Stimulated activated CD8-positive, alpha-beta memory T cell treated with anti-CD3 and anti-CD28 coated beads, Interleukin-4, amount 100 ng/mL, for 4 hours (primary cell): ENCODE measurements around the gene MARVELD3.

Experiments
- DNase-seq, 2 donors: peaks; one replicate each; pipeline ENCODE4 v3.0.0-alpha.2; 2020; ENCODE audit warnings: low read depth in 2 of 2, low spot score in 1 of 2

Gene MARVELD3

DNA sequence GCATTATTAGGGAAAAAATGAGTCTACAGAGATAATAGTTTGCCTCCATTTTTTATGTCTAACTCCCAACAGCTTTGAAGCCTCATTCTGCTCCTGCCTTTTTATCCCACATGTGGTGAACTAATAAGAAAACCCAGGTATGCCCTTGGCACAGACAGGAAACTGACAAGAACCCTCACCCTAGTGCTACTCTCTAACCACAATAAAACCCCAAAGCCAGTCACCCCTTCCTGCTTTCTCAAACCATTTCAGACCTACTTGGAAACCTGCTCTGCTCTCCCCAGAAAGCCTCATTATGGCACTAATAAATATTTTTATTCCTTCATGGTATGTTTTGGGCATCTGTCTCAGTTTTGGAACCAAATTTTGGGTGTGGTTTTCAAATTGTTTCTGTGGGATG is 3.9 kb upstream of the MARVELD3 start:
- DNase-seq = no peak

- DNase-seq = no peak
Observed at GRCh38 chr16:71623597-71623996, 2.4 kb upstream of the MARVELD3 start.

GRCh38 chr16:71625113-71625850 is 702 bp upstream of the MARVELD3 start:
- no peak for DNase-seq

DNA sequence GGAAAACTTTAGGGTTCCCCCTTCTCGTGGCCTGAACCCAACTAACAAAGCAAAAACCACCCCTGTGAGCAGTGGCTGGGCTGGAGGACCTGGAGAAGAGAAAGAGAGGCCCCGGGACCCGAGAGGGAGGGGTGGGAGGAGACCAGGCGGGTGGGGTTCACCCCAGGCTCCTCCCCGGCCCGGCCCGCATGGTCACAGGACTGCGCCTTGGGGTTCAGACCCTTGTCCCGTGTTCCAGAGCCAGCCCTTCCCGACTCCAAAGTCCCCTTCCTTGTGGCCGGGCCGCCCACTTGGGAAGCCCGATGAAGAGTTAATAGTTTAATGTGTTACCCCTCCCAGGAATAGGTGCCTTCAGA is 852 bp downstream of the MARVELD3 start:
- DNase-seq = no peak

GRCh38 chr16:71627731-71628181 is 1.8 kb downstream of the MARVELD3 start:
- no peak for DNase-seq

DNA sequence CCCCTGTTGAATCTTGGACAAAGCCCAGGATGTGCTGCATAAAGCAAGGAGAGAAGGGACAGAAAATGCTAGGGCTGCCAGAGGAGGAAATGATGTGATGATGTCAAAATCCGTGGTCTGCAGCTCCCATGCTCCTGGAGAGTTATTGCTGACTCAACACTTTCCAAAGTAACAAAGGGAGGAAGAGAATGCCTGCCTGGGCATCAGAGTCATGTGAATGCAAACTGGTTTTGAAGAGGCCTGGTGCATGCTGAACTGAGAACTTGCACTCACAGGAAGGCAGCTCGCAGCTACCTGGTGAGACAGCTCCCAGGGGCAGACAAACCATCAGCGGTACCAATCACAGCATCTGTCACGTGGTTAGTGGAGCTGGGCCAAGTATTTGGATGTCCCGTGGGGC is 2.8 kb downstream of the MARVELD3 start:
- DNase-seq = no peak

- DNase-seq = no peak
Observed at GRCh38 chr16:71629278-71630016, 3.5 kb downstream of the MARVELD3 start.

DNA sequence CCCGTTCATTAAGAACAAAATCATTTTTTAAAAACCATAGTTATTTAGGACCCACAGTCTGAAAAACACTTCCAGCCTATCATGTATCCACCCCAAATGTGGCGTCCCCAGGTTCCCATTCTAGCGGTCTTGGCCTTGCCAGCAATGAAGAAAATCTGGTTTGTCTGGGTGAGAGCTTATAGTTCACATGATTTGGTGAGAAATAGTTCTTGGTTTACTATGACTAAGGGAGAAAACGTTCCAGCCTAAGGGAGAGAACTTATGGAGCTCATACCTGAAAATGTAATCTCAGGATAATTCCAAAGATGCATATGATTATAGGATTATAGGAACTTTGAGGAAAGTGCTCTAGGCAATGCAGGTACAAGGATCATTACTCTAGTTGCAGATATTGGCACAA is 4.8 kb downstream of the MARVELD3 start:
- no peak for DNase-seq

DNA sequence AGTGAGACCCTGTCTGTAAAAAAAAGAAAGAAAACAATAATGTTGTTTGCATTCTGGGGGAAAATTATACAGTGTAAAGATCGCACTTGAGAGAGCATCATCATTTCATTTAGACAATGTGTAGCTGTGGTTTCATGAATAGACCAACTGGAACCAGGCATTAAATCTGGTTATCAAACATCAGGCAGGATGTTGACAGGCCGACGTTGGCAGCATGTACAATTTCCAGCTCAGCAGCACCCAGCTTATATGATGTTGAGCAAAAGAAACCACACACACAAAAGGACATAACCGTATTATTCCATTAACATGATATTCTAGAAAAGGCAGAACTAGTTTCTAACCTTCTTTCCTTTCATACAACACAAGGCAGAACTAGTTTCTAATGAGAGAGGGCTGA is 5.8 kb downstream of the MARVELD3 start:
- no peak for DNase-seq

DNA sequence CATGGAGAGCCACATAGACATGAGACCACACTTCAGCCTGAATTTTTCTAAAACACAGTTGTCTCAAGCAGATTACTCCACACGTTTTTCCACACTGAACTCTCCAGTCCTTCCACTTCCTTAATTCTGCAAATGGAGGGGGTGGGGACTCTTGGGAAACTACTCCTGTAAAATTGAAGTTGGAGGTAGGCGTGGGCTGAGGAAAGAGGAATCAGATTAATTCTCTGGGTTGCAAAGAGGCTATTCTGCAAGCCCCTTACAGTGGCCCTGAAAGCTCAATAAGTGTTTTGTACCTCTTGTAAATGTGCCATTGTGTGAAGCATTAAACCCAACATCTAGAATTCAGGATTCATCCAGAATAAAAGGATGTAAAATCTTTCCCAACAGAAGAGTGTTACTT is 9.6 kb downstream of the MARVELD3 start:
- no peak for DNase-seq

DNA sequence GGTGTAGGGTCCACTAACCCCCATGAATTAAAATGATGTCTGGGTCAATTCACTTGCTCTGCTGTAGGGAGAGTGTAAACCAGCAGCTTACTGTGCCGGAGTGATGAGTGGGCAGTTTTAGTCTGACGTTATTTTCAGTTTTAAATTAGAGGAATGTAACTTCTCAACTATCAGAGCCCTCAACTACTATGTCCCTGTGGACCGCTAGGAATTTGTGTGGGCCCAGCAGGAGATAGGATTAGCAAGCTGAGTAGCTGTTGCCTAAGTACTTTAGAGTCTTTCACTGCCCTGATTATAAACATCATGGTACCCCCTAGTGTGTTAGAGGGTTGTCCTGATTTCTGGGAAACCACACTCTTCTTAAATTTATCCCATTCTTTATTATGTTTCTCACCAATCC is 11.4 kb downstream of the MARVELD3 start:
- no peak for DNase-seq

GRCh38 chr16:71645450-71645849 is 19.5 kb downstream of the MARVELD3 start:
- DNase-seq = no peak

GRCh38 chr16:71647391-71647790 is 21.4 kb downstream of the MARVELD3 start:
- no peak for DNase-seq

DNA sequence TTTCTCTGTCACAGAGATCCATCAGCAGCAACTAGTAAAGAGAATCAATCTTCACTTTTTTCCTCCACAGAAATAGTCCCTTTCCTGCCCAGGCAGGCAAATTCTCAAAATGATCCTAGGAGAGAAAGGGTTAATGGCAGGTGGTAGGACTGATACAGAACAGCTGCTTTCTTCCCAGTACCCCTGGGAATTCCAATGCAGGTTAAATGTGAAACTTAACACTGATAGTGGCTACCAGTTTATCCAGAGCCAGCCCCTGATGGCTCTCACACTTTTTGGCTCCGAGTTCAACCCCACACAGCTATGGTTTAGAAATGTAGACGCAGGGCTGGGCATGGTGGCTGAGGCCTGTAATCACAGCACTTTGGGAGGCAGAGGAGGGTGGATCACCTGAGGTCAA is 22.2 kb downstream of the MARVELD3 start:
- no peak for DNase-seq

DNA sequence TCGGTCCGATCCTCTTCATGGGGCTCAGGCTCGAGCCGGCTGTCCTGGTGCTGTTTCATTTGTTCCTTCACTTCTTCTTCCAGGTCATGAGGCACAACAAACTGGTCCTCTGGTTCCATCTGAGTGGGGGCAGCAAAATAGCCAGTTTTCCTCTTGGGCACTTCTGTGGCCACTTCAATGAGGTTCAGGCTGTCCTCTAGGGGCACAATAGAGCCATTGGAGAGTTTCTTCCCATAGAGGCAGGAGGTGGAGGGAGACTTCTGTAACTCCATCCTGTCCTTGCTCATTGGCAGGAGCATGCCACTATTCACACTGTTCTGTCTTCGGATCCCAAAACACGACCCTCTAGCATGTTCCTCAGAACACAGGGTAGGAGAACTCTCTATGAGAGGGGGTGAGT is 22.9 kb downstream of the MARVELD3 start:
- DNase-seq = no peak

- no peak for DNase-seq
Observed at GRCh38 chr16:71649704-71650103, 23.7 kb downstream of the MARVELD3 start.

- DNase-seq = no peak
Observed at GRCh38 chr16:71658771-71659170, 32.8 kb downstream of the MARVELD3 start.

DNA sequence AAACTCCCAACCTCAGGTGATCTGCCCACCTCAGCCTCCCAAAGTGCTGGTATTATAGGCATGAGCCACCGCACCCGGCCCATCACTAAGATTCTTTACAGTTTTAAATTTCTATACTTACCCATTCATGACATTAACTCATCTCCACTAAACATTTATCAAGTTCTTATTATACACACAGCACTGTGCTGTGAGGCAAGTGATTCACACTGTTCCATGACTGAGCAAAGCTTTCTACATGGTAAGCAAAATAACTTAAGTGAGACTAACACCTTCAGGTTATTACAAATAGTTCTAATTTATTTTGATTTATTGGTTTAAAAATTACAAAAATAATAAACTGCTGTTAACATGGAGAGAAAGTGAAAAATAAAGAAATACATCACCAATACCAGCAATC is 33.5 kb downstream of the MARVELD3 start:
- DNase-seq = no peak

GRCh38 chr16:71666264-71666663 is 40.3 kb downstream of the MARVELD3 start:
- no peak for DNase-seq

DNA sequence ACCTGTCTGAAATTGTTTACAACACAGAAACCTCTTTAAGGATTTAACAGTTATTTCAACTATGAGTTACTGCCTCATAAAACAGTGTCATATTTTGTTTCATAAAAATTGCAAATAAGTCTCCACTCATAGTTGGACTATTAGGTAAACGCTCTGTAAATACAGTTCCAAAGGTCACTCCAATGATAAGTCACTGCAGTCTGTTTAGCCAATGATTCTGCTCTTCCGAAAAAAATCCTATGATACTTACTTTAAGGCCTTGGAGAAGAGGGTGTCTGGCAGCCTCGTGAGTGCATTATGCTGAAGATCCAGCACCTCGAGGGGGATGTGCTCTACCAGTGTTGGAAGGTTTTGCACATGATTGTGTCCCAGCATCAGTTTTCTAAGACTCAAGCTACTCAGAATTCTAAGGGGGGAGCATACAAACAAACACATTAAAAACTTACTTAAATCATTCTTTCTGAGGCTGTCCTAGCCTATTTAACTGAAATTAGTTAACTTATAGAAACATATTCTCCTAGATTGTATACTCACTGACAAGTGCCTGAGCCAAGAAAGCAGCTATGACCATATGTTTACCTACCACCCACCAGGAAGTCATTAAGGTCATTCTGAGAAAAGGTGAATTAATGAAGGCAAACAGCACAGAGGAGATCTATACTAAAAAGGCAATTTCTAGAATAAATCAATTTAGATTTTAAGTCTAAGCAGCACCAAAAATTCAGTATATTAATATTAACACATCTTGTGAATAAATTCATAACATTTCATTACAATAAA is 41.1 kb downstream of the MARVELD3 start:
- DNase-seq = no peak

GRCh38 chr16:71669926-71670536 is 44.0 kb downstream of the MARVELD3 start:
- DNase-seq = no peak

GRCh38 chr16:71670537-71670936 is 44.6 kb downstream of the MARVELD3 start:
- DNase-seq = no peak
